Measurements from ENCODE around the gene CASP2.

Gene CASP2

DNA sequence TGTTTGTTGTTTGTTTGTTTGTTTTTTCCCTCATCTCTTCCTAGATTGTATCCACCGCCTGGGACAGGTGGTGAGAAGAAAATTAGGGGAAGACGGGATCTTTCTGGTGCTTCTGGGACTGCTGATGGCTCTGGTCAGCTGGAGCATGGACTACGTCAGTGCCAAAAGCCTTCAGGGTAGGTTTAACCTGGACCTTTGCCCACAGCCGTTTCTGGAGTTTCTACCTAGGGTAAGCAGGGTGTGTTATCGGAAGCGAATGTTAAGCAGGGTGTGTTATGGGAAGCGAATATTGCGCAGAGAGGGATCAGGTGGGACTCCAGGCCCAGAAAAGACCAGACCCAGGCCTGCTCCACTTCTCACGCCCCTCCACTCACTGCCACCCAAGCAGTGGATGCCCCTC lies 32.5 kb downstream of the CASP2 start:
- no peak for DNase-seq
- in situ Hi-C loops (cut with HindIII; ENCODE audit: low pct_ligation_motif_present, low pct_unique_long_range_greater_than_20kb, low sequenced_read_pairs) = no loop called here

DNA sequence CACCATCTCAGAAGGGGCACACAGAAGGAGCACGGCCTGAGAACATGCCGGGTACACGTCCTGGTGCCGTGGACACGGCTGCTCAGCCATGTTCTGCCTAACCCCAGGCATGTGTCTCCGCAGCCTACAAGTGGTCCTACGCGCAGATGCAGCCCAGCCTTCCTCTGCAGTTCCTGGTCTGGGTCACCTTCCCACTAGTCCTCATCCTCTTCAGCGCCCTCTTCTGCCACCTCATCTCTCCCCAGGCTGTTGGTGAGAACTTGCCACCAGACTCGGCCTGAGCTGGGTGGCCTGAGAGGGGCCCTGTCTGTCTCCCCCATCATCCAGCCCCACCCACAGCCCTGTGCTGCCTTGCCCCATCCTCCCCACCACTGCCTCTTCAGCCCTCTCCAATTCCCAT lies 33.1 kb downstream of the CASP2 start:
- no peak for DNase-seq
- in situ Hi-C loops (cut with HindIII; ENCODE audit: low pct_ligation_motif_present, low pct_unique_long_range_greater_than_20kb, low sequenced_read_pairs) = no loop called here

DNA sequence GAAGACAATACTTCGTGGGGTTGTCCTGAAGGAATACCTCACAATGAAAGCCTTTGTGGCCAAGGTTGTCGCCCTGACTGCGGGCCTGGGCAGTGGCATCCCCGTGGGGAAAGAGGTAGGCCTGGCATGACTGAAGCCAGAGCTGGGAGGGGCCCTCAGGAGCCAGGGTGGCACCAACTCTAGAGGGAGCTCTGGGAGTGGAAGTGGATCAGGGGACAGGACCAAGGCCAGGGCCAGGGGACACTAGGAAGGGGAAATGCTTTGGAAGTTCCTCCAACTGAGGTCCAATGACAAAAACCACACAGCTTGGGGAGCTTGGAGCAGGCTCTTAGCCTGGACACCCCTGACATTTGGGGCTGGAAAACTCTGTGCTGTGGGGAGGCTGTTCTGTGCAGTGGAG lies 33.6 kb downstream of the CASP2 start:
- in situ Hi-C loops (cut with HindIII; ENCODE audit: low pct_ligation_motif_present, low pct_unique_long_range_greater_than_20kb, low sequenced_read_pairs) = no loop called here
- DNase-seq = peak; percentile 46

DNA sequence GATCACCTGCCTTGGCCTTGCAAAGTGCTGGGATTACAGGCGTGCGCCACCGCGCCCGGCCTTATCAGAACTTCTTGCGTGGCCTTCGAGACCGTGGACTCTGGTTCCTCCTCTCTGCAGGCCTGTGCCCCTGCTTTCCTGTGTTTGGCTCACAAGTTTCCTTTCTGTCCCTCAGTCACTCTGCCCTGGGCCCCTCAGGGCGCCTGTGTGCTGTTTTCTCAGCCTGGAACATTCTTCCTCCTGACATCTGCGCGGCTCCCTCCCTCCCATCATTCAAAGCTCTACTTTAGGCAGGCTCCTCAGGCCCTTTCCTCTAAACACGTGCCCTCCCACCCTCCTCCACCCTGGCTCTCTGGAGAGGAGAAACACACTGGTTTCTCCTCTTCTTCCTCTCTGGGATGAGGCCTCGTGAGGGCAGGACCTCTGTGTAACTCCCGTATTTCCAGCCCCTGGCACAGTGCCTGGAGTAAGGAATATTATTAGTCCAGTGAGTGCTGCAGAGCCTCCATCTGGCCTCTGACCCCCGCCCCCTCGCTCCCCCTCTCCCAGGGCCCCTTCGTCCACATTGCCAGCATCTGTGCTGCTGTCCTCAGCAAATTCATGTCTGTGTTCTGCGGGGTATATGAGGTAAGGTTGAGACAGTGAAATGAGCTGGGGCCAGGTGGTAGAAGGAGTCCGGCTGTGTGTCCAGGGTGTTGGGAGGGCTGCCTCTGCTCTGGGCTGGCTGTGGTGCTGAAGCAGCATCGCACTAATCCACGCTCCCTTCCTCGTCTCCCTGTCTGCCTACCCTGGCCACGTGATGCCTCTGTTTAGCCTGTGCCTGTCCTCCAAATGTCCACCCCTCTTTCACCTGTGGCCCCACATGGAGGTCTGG lies 34.8 kb downstream of the CASP2 start:
- in situ Hi-C loops (cut with HindIII; ENCODE audit: low pct_ligation_motif_present, low pct_unique_long_range_greater_than_20kb, low sequenced_read_pairs) = no loop called here
- DNase-seq = no peak

DNA sequence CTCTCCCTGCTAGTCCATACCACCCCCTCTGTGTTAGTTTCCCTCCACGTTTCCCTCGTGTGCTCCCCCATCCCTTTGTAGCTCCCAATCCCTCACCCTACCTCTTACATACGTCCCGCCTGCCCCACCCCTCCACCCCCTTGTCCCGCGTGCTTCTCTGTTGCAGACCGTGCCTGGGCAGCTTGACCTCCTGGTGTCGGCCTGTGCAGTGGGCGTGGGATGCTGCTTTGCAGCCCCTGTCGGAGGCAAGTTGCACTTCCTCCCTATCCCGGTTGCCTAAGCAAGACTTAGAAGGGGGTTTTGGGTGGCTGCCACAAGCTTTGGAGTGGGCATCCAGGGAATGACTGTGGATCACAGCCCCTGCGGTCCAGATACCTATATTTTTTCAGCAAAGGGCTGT lies 35.5 kb downstream of the CASP2 start:
- no peak for DNase-seq
- in situ Hi-C loops (cut with HindIII; ENCODE audit: low pct_ligation_motif_present, low pct_unique_long_range_greater_than_20kb, low sequenced_read_pairs) = no loop called here

DNA sequence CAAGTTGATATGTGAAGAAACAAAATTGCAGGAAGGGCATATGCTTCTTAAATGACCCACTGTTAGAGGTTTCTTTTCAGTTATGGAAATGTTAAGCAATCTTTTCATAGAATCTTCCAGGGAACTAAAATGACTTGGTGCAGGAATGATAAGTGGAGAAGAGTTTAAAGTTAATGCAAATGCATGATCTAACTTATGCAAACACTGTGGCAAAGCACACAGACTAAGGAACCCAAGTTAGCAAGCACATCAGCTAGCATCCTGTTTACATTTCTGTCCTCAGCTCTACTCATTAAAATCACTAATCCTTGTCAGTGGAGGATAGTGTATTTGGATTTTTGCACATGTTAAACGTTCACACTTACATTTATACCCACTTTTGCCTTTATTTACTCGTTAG lies 37.1 kb downstream of the CASP2 start:
- in situ Hi-C loops (cut with HindIII; ENCODE audit: low pct_ligation_motif_present, low pct_unique_long_range_greater_than_20kb, low sequenced_read_pairs) = no loop called here
- DNase-seq = no peak

DNA sequence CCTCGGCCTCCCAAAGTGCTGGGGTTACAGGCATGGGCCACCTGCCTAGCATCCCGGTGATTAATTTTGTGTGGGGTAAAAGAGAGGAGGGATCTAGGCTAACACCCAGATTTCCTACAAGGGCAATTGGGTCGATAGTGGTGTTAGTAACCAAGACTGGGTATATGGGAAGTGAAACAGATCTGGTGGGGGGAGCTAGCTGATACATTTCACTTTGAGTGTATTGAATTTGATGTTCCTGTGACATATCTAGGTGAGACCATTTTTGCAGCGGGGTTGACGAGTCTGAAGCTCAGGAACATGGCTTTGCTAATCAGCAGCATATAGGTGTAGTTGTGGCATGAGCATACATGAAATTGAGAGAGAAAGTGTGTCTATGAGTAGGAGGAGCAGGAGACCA lies 39.8 kb downstream of the CASP2 start:
- DNase-seq = no peak
- in situ Hi-C loops (cut with HindIII; ENCODE audit: low pct_ligation_motif_present, low pct_unique_long_range_greater_than_20kb, low sequenced_read_pairs) = no loop called here

DNA sequence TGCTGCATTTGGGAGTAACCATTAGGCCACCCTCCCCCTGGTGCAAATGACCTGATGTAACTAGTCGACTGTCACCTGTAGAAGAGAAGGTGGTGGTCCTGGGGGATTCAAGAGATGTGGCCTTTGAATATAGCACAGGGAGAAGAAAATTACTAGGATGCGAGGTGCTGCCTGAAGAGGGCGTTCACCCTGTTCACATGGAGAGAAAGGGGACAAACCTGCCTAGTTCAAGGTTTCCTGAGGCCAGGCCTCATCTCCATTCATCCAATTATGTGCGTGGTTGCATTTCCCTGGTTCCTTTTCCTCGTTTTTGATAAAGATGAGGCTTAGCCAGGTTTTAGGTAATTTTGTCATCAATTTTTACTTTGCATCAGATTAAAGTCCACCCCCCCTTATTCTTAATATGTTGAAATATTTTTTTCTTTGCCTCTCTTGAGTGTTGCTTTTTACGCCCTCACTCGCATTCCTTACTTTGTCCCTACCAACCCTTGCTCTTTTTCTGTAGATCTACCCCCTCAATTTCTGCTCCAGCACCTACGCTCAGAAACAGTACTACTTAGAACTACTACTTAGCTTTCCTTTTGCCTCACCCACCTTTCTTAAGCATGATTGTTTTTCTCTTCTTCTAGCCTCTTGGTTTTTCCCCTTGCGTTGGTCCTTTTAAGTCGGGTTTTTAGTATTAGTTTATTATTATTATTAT lies 41.5 kb downstream of the CASP2 start:
- in situ Hi-C loops (cut with HindIII; ENCODE audit: low pct_ligation_motif_present, low pct_unique_long_range_greater_than_20kb, low sequenced_read_pairs) = no loop called here
- DNase-seq = no peak

DNA sequence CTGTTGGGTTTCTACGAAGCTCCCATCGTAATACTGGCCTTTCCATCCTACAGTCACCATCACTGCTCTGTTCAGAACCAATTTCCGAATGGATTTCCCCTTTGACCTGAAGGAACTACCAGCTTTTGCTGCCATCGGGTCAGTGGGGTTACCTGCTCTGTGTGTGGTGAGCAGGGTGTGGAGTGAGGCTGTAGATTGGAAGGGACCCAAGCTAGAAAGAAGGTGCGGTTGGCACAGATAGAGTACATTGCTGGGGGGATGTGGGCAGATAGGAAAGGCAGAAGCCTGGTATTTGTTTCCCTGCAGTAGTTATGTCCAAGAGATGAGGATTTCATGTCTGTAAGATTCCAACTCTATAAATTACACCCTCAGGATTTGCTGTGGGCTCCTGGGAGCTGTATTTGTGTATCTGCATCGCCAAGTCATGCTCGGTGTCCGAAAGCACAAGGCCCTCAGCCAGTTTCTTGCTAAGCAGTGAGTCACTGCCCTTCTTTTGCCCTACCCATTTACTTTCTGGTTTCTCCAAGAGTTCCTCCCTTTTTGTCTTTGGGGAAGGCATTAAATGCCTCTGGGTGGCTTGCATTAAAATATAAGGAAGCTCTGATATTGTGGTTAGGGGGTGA lies 43.1 kb downstream of the CASP2 start:
- in situ Hi-C loops (cut with HindIII; ENCODE audit: low pct_ligation_motif_present, low pct_unique_long_range_greater_than_20kb, low sequenced_read_pairs) = no loop called here
- DNase-seq = peak; percentile 19

DNA sequence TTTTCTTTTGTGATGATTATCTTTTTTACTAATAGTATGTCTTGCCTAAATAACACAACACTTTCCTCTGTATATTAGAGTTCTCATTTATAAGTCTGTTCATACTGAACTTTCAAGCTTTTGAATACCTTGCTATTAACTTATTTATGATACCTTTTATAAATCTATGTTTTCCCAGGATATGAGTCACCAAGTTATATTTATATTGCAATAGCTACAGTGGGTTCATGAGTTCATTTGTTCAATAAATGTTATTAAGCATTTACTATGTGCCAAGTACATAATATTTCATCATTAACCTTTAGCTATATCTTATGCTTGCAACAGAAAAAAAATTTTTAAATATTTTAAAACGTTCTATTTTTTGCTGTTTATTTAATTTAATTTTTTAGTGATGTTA lies 46.1 kb downstream of the CASP2 start:
- no peak for DNase-seq
- in situ Hi-C loops (cut with HindIII; ENCODE audit: low pct_ligation_motif_present, low pct_unique_long_range_greater_than_20kb, low sequenced_read_pairs) = no loop called here

DNA sequence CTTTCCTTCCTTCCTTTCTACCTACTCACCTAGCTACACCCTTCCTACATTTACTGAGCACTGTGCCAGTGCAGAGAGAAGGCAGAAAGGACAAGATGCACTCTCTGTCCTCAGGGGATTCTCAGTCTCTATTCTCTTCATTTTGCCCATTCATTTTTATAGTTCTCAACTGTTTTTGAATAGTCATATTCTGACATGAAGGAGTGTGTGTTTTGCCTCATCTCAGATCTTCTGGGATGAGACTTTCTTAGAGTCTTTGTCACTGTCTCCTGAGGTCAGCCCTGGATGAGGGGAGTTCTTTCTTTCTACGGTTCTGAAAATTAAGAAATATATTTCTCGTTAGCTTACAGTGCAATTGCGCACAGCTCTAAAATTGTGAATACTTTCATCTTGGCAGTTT lies 49.1 kb downstream of the CASP2 start:
- no peak for DNase-seq
- in situ Hi-C loops (cut with HindIII; ENCODE audit: low pct_ligation_motif_present, low pct_unique_long_range_greater_than_20kb, low sequenced_read_pairs) = no loop called here

DNA sequence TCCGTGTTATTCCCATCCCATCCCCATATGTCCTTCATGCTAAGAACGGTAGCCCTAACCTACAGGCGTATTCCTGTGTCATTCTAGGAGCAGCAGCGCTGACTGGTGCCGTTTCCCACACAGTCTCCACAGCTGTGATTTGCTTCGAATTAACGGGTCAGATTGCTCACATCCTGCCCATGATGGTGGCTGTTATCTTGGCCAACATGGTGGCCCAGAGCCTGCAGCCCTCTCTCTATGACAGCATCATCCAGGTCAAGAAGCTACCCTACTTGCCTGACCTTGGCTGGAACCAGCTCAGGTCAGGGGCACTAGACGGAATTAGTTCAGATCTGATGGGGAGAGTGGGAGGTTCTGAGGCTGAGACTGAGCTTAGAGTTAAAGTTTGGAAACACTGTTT lies 53.7 kb downstream of the CASP2 start:
- in situ Hi-C loops (cut with HindIII; ENCODE audit: low pct_ligation_motif_present, low pct_unique_long_range_greater_than_20kb, low sequenced_read_pairs) = no loop called here
- no peak for DNase-seq

DNA sequence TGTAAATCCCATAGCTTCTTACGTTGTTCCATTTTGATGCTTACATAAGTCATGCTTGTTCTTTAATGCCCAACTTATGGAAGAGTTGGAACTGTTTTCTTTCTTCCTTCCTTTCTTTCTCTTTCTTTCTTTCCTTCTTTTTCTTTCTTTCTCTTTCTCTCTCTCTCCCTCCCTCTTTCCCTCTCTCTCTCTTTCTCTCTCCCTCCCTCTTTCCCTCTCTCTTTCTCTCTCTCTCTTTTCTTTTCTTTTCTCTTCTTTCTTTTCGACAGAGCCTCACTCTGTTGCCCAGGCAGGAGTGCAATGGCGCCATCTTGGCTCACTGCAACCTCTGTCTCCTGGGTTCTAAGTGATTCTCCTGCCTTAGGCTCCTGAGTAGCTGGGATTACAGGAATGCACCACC lies 55.4 kb downstream of the CASP2 start:
- in situ Hi-C loops (cut with HindIII; ENCODE audit: low pct_ligation_motif_present, low pct_unique_long_range_greater_than_20kb, low sequenced_read_pairs) = no loop called here
- DNase-seq = no peak

DNA sequence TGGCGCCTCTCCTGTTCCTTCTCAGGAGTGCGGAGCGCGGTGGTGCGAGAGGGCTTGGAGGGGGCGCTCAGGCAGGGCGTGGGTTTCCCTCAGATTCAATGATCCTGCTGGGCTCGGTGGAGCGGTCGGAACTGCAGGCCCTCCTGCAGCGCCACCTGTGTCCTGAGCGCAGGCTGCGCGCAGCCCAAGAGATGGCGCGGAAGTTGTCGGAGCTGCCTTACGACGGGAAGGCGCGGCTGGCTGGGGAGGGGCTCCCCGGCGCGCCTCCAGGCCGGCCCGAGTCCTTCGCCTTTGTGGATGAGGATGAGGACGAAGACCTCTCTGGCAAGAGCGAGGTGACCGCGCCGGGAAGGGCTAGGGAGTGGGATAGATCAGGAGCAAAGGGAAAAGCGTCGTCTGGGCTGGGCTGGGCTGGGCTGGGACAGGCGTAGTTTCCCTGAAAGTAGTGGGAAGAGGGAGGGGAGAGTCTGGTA lies 57.3 kb downstream of the CASP2 start:
- in situ Hi-C loops (cut with HindIII; ENCODE audit: low pct_ligation_motif_present, low pct_unique_long_range_greater_than_20kb, low sequenced_read_pairs) = no loop called here
- peak; percentile 59 for DNase-seq

DNA sequence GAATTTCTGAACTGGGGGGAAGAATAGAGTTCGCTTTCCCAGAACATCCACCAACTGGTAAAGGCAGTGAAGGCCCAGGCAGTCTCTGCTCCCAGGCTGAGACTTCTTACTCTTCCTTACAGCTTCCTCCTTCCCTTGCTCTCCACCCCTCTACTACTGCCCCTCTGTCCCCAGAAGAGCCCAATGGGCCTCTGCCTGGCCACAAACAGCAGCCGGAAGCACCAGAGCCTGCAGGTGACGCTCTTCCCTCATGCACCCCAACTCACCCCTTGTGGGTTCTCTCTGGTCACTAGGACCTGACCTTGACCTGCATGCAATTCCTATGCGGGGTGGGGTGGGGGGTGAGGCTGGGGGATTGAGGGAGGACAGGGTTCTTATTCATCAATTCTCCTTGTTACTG lies 57.9 kb downstream of the CASP2 start:
- no peak for DNase-seq
- in situ Hi-C loops (cut with HindIII; ENCODE audit: low pct_ligation_motif_present, low pct_unique_long_range_greater_than_20kb, low sequenced_read_pairs) = no loop called here

DNA sequence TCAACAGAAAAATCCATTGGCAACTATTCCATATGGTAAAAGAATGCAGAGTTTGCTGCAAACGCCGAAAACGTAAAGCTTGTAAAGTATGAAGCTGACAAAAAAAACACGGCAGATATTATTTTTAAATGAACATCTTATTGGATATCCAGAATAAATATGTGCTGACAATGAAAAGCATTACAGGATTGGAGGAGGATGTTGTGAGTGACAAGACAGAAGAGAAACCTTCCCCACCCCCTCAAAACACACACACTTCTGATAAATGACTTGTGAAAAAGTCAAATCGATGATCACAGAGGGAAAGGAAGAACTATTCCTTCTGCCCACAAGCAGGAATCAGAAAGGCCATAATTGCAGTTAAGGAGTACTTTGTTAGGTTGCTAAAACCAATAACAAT lies 59.8 kb downstream of the CASP2 start:
- in situ Hi-C loops (cut with HindIII; ENCODE audit: low pct_ligation_motif_present, low pct_unique_long_range_greater_than_20kb, low sequenced_read_pairs) = no loop called here
- DNase-seq = no peak

DNA sequence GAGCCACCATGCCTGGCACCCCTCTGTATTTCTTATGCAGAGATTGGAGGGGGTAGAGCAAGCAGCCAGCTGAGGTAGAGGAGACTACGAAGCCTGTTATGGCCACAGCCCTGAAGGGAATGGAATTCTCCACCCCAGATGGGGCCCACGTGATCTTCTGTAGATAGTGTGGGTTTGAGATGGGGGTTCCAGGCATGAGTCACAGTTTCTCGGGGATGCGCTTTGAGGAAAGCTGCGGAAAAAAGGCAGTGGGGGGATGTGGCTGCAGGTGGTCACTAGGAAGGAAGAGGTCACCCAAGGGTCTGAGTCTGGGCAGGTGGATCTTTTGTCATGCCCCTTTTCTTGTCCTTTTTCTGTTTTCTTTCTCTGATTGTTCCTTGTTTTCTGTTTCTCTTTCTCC lies 62.9 kb downstream of the CASP2 start:
- in situ Hi-C loops (cut with HindIII; ENCODE audit: low pct_ligation_motif_present, low pct_unique_long_range_greater_than_20kb, low sequenced_read_pairs) = no loop called here
- DNase-seq = no peak

DNA sequence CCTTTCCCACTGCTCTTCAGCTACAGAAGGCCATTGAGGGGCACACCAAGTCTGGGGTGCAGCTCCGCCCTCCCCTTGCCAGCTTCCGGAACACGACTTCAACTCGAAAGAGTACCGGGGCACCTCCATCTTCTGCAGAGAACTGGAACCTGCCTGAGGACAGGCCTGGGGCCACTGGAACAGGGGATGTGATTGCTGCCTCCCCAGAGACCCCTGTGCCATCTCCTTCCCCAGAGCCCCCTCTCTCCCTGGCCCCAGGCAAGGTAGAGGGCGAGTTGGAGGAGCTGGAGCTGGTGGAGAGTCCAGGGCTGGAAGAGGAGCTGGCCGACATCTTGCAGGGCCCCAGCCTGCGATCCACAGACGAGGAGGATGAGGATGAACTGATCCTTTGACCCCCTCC lies 63.4 kb downstream of the CASP2 start:
- in situ Hi-C loops (cut with HindIII; ENCODE audit: low pct_ligation_motif_present, low pct_unique_long_range_greater_than_20kb, low sequenced_read_pairs) = no loop called here
- DNase-seq = no peak

DNA sequence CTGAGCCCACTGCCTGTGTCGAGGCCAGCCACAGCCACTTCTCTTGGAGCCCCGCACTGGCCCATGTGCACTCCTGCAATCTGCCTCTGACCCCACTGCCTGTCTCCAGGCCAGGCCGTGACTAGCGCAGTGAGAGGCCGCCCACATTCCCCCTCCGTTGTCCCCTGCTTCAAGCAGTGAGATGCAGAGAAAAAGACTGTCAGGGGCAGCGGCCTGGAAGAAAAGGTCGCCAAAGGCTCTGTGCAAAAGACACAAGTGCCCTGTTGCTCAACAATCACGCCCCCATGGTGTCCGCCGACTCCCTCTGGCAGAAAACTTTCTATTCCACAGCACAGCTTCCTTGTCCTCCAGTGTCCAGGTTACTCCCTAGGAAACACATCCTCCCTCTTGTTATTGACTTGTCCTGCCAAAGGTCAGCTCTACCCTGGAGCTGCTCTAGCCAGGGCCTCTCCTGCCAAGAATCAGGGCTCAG lies 64.4 kb downstream of the CASP2 start:
- DNase-seq = no peak
- in situ Hi-C loops (cut with HindIII; ENCODE audit: low pct_ligation_motif_present, low pct_unique_long_range_greater_than_20kb, low sequenced_read_pairs) = no loop called here
